ENCODE data around the gene F2RL3. TPM values are rescaled to one million over a fixed set of nuclear protein-coding genes. Genes with fewer than 3 reads are reported as not detected.

F2RL3 gene
- total and polyA plus RNA-seq, 5 experiments from 2014 or later: 0.24 TPM; not detected in 4

DNA sequence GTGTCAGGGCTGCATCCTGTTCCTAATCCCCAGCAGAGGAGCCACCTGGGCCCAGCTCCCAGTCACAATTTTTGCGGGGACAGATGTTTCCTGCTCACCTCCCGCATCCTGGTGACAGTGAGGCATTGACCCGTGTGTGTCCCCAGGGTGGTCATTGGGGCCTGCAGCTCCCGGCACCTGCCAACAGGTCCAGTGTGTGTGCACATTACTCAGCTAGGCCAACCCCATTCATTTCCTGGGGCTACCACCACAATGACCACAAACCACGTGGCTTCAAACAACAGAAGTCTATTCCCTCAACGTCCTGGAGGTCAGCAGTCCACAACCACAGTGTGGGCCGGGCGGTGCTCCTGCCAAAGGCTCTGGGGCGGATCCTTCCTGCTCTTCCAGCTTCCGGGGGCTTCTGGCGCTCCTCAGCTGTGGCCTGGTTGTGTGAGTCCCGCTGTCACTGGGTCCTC is 11.9 kb upstream of the F2RL3 start:
- Mint-ChIP-seq H3K27me3 (no peaks in the 10 kb centered on the region), H3K36me3 (peaks cover 6 to 63% (median 31%) of the 10 kb centered on the region in 3 donors), H3K27ac (peak overlapping the region in 3 of 10 donors; percentile 53 to 78 (median 67)), H3K4me1 (peaks cover 14 to 23% (median 18%) of the 10 kb centered on the region in 4 donors), H3K4me3 (no peak overlapping the region), H3K9me3 (peaks cover 0 to 15% (median 3%) of the 10 kb centered on the region in 9 donors)
- ATAC-seq: no peak
- DNase-seq: no peak
- POLR2A ChIA-PET: no interaction called here

GRCh38 chr19:16877581-16877980 is 11.2 kb upstream of the F2RL3 start:
- H3K9me3 Mint-ChIP-seq: peaks cover 3 to 22% (median 10%) of the 10 kb centered on the region in 9 donors
- ATAC-seq: no peak

GRCh38 chr19:16878181-16878965 is 10.4 kb upstream of the F2RL3 start:
- DNase-seq (no peak), ATAC-seq (no peak)
- Mint-ChIP-seq H3K4me1 (peaks cover 14 to 23% (median 18%) of the 10 kb centered on the region in 4 donors), H3K4me3 (no peak overlapping the region), H3K9me3 (peaks cover 3 to 30% (median 18%) of the 10 kb centered on the region in 9 donors), H3K36me3 (peaks cover 18 to 59% (median 40%) of the 10 kb centered on the region in 3 donors), H3K27me3 (peaks cover 0 to 4% (median 2%) of the 10 kb centered on the region in 5 donors), H3K27ac (peak overlapping the region in 1 of 10 donors; percentile 16)
- POLR2A ChIA-PET: no interaction called here

More at GRCh38 chr19:16877581-16877980, 11.2 kb upstream of the F2RL3 start:
- Mint-ChIP-seq H3K4me1 (peaks cover 14 to 23% (median 18%) of the 10 kb centered on the region in 4 donors), H3K36me3 (peaks cover 13 to 58% (median 34%) of the 10 kb centered on the region in 3 donors), H3K27me3 (no peaks in the 10 kb centered on the region), H3K27ac (peak overlapping the region in 3 of 10 donors; percentile 16 to 74 (median 29)), H3K4me3 (no peak overlapping the region)
- POLR2A ChIA-PET: no interaction called here
- no peak for DNase-seq

DNA sequence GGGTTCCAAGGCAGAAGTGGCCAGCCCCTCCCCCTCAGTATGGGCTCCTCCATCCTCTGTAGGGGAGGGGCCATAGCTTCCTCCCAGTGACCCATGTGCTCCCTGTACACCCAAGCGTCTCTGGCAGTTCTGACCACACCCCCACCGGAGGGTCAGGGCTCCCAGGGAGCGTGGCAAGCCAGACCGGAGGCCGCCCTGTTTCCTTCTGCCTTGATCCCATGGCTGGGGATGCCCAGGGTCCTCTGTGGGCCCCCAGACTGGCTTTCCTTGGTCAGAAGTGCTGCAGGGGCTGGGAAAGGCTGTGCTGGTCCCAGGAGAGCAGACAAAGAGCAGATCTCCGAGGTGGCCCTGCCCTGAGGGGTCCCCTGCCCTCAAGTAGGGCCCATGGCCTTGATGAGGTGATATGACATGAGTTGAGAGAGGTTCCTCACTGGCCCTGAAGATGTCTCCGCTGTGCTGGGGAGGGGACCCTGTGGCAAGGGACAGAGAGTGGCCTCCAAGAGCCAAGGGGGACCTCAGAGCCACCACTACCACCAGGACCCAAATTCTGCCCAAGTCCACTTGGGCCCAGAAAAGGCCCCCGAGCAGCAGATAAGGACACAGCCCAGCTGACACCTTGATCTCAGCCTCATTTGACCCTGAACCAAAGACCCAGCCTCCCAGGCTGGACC is 7.8 kb upstream of the F2RL3 start:
- peaks cover 3 to 36% (median 18%) of the 10 kb centered on the region in 9 donors for H3K9me3 Mint-ChIP-seq
- peaks cover 18 to 46% (median 38%) of the 10 kb centered on the region in 3 donors for H3K36me3 Mint-ChIP-seq
- ATAC-seq: no peak
- POLR2A ChIA-PET: no interaction called here
- DNase-seq: no peak
- peak overlapping the region in 1 of 10 donors; percentile 4 for H3K4me3 Mint-ChIP-seq
- H3K27me3 Mint-ChIP-seq: peaks cover 0 to 6% (median 2%) of the 10 kb centered on the region in 5 donors
- peaks cover 1 to 4% (median 1%) of the 10 kb centered on the region in 4 donors for H3K4me1 Mint-ChIP-seq
- H3K27ac Mint-ChIP-seq: no peak overlapping the region

- no peak overlapping the region for H3K27ac Mint-ChIP-seq
- no peak overlapping the region for H3K4me3 Mint-ChIP-seq
- DNase-seq (no peak), ATAC-seq (no peak)
- H3K36me3 Mint-ChIP-seq: peaks cover 18 to 39% (median 38%) of the 10 kb centered on the region in 3 donors
- H3K4me1 Mint-ChIP-seq: peaks cover 0 to 2% (median 0%) of the 10 kb centered on the region in 4 donors
- POLR2A ChIA-PET: no interaction called here
- H3K27me3 Mint-ChIP-seq: peaks cover 0 to 8% (median 2%) of the 10 kb centered on the region in 5 donors
- H3K9me3 Mint-ChIP-seq: peaks cover 3 to 36% (median 18%) of the 10 kb centered on the region in 9 donors
These were observed 6.7 kb upstream of the F2RL3 start for GRCh38 chr19:16882146-16882545.

DNA sequence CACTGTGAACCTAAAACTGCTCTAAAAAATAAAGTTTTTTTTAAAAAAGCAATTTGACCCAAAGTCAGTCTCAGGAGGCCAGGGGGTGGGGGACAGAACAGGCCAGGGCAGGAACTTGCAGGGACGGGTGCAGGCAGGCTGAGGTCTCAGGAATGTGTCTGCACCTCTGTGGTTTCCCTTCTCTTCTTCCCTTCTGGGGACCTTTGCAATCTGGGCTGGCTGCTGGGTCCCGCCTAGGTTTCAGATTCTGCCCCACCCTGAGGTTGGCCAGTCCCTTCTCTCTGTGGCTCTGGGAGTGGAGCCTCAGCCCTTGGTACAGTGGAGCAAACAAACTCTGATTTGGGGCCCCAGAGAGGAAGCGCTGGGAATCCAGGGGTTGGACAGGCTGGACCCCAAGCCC is 5.3 kb upstream of the F2RL3 start:
- Mint-ChIP-seq H3K27me3 (peaks cover 0 to 18% (median 3%) of the 10 kb centered on the region in 5 donors), H3K4me3 (no peak overlapping the region), H3K9me3 (peaks cover 3 to 36% (median 18%) of the 10 kb centered on the region in 9 donors), H3K4me1 (peaks cover 1 to 3% (median 2%) of the 10 kb centered on the region in 4 donors), H3K36me3 (peaks cover 18 to 35% (median 29%) of the 10 kb centered on the region in 3 donors), H3K27ac (peak overlapping the region in 1 of 10 donors; percentile 25)
- POLR2A ChIA-PET: no interaction called here
- DNase-seq (no peak), ATAC-seq (no peak)

GRCh38 chr19:16885166-16885565 is 3.6 kb upstream of the F2RL3 start:
- peaks cover 3 to 34% (median 18%) of the 10 kb centered on the region in 9 donors for H3K9me3 Mint-ChIP-seq
- H3K4me3 Mint-ChIP-seq: no peak overlapping the region
- H3K27ac Mint-ChIP-seq: no peak overlapping the region
- DNase-seq (no peak), ATAC-seq (no peak)
- peaks cover 13 to 24% (median 17%) of the 10 kb centered on the region in 3 donors for H3K36me3 Mint-ChIP-seq
- H3K4me1 Mint-ChIP-seq: peaks cover 5 to 13% (median 7%) of the 10 kb centered on the region in 4 donors
- POLR2A ChIA-PET: no interaction called here
- peaks cover 0 to 27% (median 4%) of the 10 kb centered on the region in 5 donors for H3K27me3 Mint-ChIP-seq

DNA sequence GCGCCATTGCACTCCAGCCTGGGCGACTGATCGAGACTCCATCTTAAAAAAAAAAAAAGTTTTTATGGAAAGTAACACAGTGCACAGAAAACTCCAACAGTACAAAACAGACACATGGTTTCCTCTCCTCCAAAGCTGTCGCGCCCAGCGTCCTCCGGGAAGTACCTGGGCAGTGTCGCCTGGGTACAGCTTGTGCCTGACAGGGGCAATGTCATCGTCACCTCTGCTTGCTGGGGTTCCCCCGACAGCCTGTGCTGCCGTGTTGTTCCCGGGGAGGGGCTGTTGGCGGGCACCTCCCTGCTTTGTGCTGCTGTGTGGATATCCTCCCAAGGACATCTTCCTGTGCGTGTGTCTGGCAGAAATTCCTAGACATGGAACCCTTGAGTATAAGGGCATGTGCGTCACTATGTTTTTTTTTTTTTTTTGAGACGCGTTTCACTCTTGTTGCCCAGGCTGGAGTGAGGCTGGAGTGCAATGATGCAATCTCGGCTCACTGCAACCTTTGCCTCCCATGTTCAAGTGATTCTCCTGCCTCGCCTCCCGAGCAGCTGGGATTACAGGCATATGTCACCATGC is 2.4 kb upstream of the F2RL3 start:
- H3K4me1 Mint-ChIP-seq: peaks cover 5 to 13% (median 9%) of the 10 kb centered on the region in 4 donors
- peaks cover 3 to 31% (median 18%) of the 10 kb centered on the region in 9 donors for H3K9me3 Mint-ChIP-seq
- DNase-seq (no peak), ATAC-seq (no peak)
- no peak overlapping the region for H3K27ac Mint-ChIP-seq
- POLR2A ChIA-PET: no interaction called here
- peaks cover 0 to 29% (median 4%) of the 10 kb centered on the region in 5 donors for H3K27me3 Mint-ChIP-seq
- peaks cover 2 to 14% (median 14%) of the 10 kb centered on the region in 3 donors for H3K36me3 Mint-ChIP-seq
- H3K4me3 Mint-ChIP-seq: no peak overlapping the region

- peaks cover 5 to 16% (median 9%) of the 10 kb centered on the region in 4 donors for H3K4me1 Mint-ChIP-seq
- H3K27ac Mint-ChIP-seq: no peak overlapping the region
- DNase-seq: no peak
- peaks cover 0 to 36% (median 4%) of the 10 kb centered on the region in 5 donors for H3K27me3 Mint-ChIP-seq
- H3K36me3 Mint-ChIP-seq: peaks cover 2 to 6% (median 6%) of the 10 kb centered on the region in 3 donors
- H3K9me3 Mint-ChIP-seq: peaks cover 0 to 20% (median 8%) of the 10 kb centered on the region in 9 donors
- no peak for ATAC-seq
- no peak overlapping the region for H3K4me3 Mint-ChIP-seq
- POLR2A ChIA-PET: no interaction called here
These were observed 1.2 kb upstream of the F2RL3 start for GRCh38 chr19:16887353-16888265.

GRCh38 chr19:16889366-16889882 is 625 bp downstream of the F2RL3 start:
- Mint-ChIP-seq H3K36me3 (no peaks in the 10 kb centered on the region), H3K27me3 (peaks cover 0 to 37% (median 2%) of the 10 kb centered on the region in 5 donors), H3K4me1 (peaks cover 10 to 33% (median 21%) of the 10 kb centered on the region in 4 donors), H3K4me3 (peak overlapping the region in 1 of 10 donors; percentile 25), H3K27ac (no peak overlapping the region), H3K9me3 (peaks cover 0 to 6% (median 0%) of the 10 kb centered on the region in 9 donors)
- no peak for DNase-seq
- no peak for ATAC-seq
- POLR2A ChIA-PET: no interaction called here

- POLR2A ChIA-PET: no interaction called here
- peaks cover 10 to 33% (median 21%) of the 10 kb centered on the region in 4 donors for H3K4me1 Mint-ChIP-seq
- H3K27me3 Mint-ChIP-seq: peaks cover 0 to 37% (median 2%) of the 10 kb centered on the region in 5 donors
- no peaks in the 10 kb centered on the region for H3K36me3 Mint-ChIP-seq
- DNase-seq: no peak
- H3K9me3 Mint-ChIP-seq: peaks cover 0 to 5% (median 0%) of the 10 kb centered on the region in 9 donors
- no peak for ATAC-seq
- no peak overlapping the region for H3K4me3 Mint-ChIP-seq
- no peak overlapping the region for H3K27ac Mint-ChIP-seq
These were observed 1.2 kb downstream of the F2RL3 start for GRCh38 chr19:16889883-16890460.

Measured in naive thymus-derived CD8-positive, alpha-beta T cell (primary cell).